ENCODE measurements around the gene PKP1. TPM values are rescaled to one million over a fixed set of nuclear protein-coding genes. Genes with fewer than 3 reads are reported as not detected.

Gene PKP1
- total RNA-seq, 1 donor from 2014 or later: not detected

- Mint-ChIP-seq H3K36me3 (ENCODE audit: low read depth) (no peaks in the 10 kb centered on the region), H3K4me3 (no peak overlapping the region), H3K9me3 (no peaks in the 10 kb centered on the region), H3K27me3 (ENCODE audit: low read depth) (peaks cover 27% of the 10 kb centered on the region), H3K27ac (ENCODE audit: unreplicated experiment) (no peak overlapping the region), H3K4me1 (peaks cover 4% of the 10 kb centered on the region)
- no peak for TF ChIP-seq CTCF (conservative IDR thresholded peaks at IDR 0.05)
- no peak for DNase-seq (ENCODE audit: low read depth, low spot score)
These were observed 24.5 kb upstream of the PKP1 start for GRCh38 chr1:201258763-201259230.

DNA sequence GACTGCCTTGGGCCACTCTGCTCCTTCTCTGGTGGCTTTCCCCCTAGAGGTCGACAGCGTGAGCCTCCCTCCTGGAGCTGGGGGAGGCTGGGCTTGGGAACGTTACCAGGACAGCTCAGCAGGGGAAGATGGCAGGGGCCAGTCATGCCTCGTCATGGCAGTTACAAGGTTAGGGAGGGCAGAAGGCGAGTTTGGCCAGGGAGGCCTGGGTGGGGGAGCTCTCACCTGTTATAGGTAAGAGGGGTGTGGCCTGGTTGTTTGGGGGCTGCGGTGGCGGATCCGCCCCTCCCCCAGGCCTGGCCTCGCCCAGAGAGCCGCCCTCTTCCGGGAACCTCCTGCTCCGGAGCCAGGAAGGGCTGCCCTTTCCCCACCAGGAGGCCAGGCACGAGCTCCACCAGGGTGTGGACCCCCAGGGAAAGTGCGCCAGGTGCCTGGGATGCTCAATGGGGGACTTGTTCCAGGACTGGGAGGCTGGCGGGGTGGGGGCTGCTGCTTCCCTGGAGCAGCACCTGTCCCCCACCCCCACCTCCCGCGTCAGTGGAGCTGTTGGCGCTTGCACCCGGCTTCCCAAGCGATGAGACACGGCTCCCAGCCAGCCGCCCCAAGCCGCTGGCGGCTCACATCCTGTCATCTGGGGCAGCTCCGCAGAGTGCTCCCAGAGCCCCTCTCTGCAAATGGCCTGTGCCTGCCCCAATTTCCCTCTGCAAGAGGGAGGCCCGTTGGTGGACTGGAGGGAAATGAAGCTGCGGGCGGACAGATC lies 23.6 kb upstream of the PKP1 start:
- peaks cover 4% of the 10 kb centered on the region for H3K4me1 Mint-ChIP-seq
- H3K4me3 Mint-ChIP-seq: no peak overlapping the region
- no peaks in the 10 kb centered on the region for H3K36me3 Mint-ChIP-seq (ENCODE audit: low read depth)
- H3K9me3 Mint-ChIP-seq: no peaks in the 10 kb centered on the region
- DNase-seq (ENCODE audit: low read depth, low spot score): no peak
- peaks cover 33% of the 10 kb centered on the region for H3K27me3 Mint-ChIP-seq (ENCODE audit: low read depth)
- TF ChIP-seq CTCF (conservative IDR thresholded peaks at IDR 0.05): no peak
- no peak overlapping the region for H3K27ac Mint-ChIP-seq (ENCODE audit: unreplicated experiment)

DNA sequence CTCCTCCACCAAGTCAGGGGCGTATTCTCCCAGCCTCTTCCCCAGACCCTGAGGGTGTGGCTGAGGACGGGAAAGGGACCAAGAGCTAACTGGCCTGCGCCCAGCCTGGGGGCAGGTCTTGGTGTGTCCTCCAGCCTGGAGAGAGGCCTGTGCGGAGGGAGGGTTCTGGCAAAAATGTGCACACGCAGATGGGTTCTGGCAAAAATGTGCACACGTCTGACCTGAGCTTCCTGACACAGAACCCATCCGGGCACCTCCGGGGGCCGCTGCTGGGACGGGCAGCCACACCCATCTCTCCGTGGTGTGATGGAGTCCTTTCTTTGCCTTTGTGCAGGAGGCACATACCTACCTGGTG lies 23.1 kb upstream of the PKP1 start:
- no peaks in the 10 kb centered on the region for H3K9me3 Mint-ChIP-seq
- DNase-seq (ENCODE audit: low read depth, low spot score): no peak
- peaks cover 4% of the 10 kb centered on the region for H3K4me1 Mint-ChIP-seq
- H3K4me3 Mint-ChIP-seq: no peak overlapping the region
- no peak for TF ChIP-seq CTCF (conservative IDR thresholded peaks at IDR 0.05)
- no peaks in the 10 kb centered on the region for H3K36me3 Mint-ChIP-seq (ENCODE audit: low read depth)
- peaks cover 33% of the 10 kb centered on the region for H3K27me3 Mint-ChIP-seq (ENCODE audit: low read depth)
- no peak overlapping the region for H3K27ac Mint-ChIP-seq (ENCODE audit: unreplicated experiment)

GRCh38 chr1:201260648-201261311 lies 22.5 kb upstream of the PKP1 start:
- no peaks in the 10 kb centered on the region for H3K9me3 Mint-ChIP-seq

More at GRCh38 chr1:201260648-201261311, 22.5 kb upstream of the PKP1 start:
- DNase-seq (ENCODE audit: low read depth, low spot score): no peak
- Mint-ChIP-seq H3K27me3 (ENCODE audit: low read depth) (peaks cover 34% of the 10 kb centered on the region), H3K4me1 (peaks cover 4% of the 10 kb centered on the region), H3K27ac (ENCODE audit: unreplicated experiment) (no peak overlapping the region), H3K4me3 (no peak overlapping the region), H3K36me3 (ENCODE audit: low read depth) (no peaks in the 10 kb centered on the region)
- TF ChIP-seq CTCF (conservative IDR thresholded peaks at IDR 0.05): no peak

All from neural crest cell (in vitro differentiated cells).